H1 (cell line): Measurements from ENCODE around the gene CD34. TPM values are rescaled to one million over a fixed set of nuclear protein-coding genes. Genes with fewer than 3 reads are reported as not detected.

ENCODE experiments used
- CTCF ChIA-PET: fragments of 300-600 bp; sonication (Branson Sonifier 250); formaldehyde crosslinking; loops from one replicate; lab custom pipeline; 2021; ENCODE audit not compliant: partially characterized antibody; lab: Charles Lee
- POLR2A ChIA-PET: fragments of 300-600 bp; sonication (Branson Sonifier 250); formaldehyde crosslinking; loops from one replicate; lab custom pipeline; 2021; ENCODE audit warnings: inconsistent platforms; ENCODE audit not compliant: partially characterized antibody; lab: Charles Lee
- DNase-seq, 2 experiments: peaks; one replicate each; pipeline versions ENCODE4 v3.0.0 to v3.0.0-alpha.2; 2010 to 2022; ENCODE audit warnings: low spot score in 2 of 2, low read depth in 1 of 2, mixed read lengths in 1 of 2
- FAIRE-seq: peaks from 2 replicates; lab custom pipeline; 2011; peaks lifted over from hg19 to GRCh38; lab: Jason Lieb, UNC
- H2AFZ ChIP-seq: 2 replicates; pipeline ENCODE4 v1.8.1; 2012; ENCODE audit warnings: low read length, inconsistent platforms
- H2AK5ac ChIP-seq: 2 replicates; pipeline ENCODE4 v1.6.1; 2013; ENCODE audit warnings: low read depth, low read length
- H2BK120ac ChIP-seq: replicated peaks from 2 replicates; pipeline ENCODE3; 2013; ENCODE audit warnings: low read depth, low read length, inconsistent platforms
- H2BK12ac ChIP-seq: 2 replicates; pipeline ENCODE4 v1.6.1; 2013; ENCODE audit warnings: low read depth, low read length
- H2BK15ac ChIP-seq: 2 replicates; pipeline ENCODE4 v1.6.1; 2013; ENCODE audit warnings: low read length
- H2BK20ac ChIP-seq: 2 replicates; pipeline ENCODE4 v1.6.1; 2013; ENCODE audit warnings: low read length
- H2BK5ac ChIP-seq: 2 replicates; pipeline ENCODE4 v1.6.1; 2013; ENCODE audit warnings: low read depth, low read length
- H3K14ac ChIP-seq: 2 replicates; pipeline ENCODE4 v1.6.1; 2013; ENCODE audit warnings: inconsistent platforms; ENCODE audit not compliant: insufficient read length
- H3K18ac ChIP-seq: 2 replicates; pipeline ENCODE4 v1.6.1; 2013; ENCODE audit warnings: low read length; ENCODE audit errors: extremely low read depth
- H3K23ac ChIP-seq: 2 replicates; pipeline ENCODE4 v1.6.1; 2013; ENCODE audit warnings: inconsistent platforms; ENCODE audit not compliant: insufficient read length
- H3K23me2 ChIP-seq: 2 replicates; pipeline ENCODE4 v1.6.1; 2013; ENCODE audit warnings: low read depth, low read length
- H3K27ac ChIP-seq: 2 replicates; pipeline ENCODE4 v1.6.1; 2011; ENCODE audit warnings: low read depth, low read length, inconsistent platforms
- H3K27me3 ChIP-seq, 4 experiments: replicated peaks in 1 of 4; 1 replicate in 1 of 4; 2 replicates in 3 of 4; pipeline versions ENCODE4 v1.6.1 to v1.8.1; 2011 to 2013; ENCODE audit warnings: low read length in 3 of 4, mild to moderate bottlenecking in 3 of 4, inconsistent platforms in 2 of 4, mixed read lengths in 2 of 4, moderate library complexity in 1 of 4; ENCODE audit not compliant: control insufficient read depth in 3 of 4, insufficient read depth in 3 of 4; ENCODE audit errors: extremely low read depth in 1 of 4
- H3K36me3 ChIP-seq, 4 experiments: 2 replicates each; pipeline versions ENCODE4 v1.6.1 to v1.8.1; 2011 to 2013; ENCODE audit warnings: mild to moderate bottlenecking in 4 of 4, low read length in 3 of 4, moderate library complexity in 2 of 4, control low read depth in 1 of 4, inconsistent platforms in 1 of 4; ENCODE audit not compliant: insufficient read depth in 4 of 4, control insufficient read depth in 2 of 4
- H3K4ac ChIP-seq: replicated peaks from 2 replicates; pipeline ENCODE3; 2013; ENCODE audit warnings: low read length, low read depth, mixed read lengths, inconsistent platforms; ENCODE audit not compliant: insufficient read length
- H3K4me1 ChIP-seq, 4 experiments: replicated peaks in 1 of 4; 1 replicate in 1 of 4; 2 replicates in 3 of 4; pipeline versions ENCODE4 v1.6.1 to v1.8.1; 2011 to 2013; ENCODE audit warnings: low read length in 3 of 4, inconsistent platforms in 2 of 4, mixed read lengths in 1 of 4; ENCODE audit not compliant: insufficient read depth in 4 of 4, control insufficient read depth in 3 of 4
- H3K4me2 ChIP-seq, 2 experiments: 2 replicates each; pipeline versions ENCODE4 v1.6.1 to v1.8.1; 2011 to 2013; ENCODE audit warnings: low read depth in 2 of 2, low read length in 2 of 2, control low read depth in 1 of 2, inconsistent platforms in 1 of 2, mild to moderate bottlenecking in 1 of 2; ENCODE audit not compliant: insufficient read depth in 1 of 2
- H3K4me3 ChIP-seq, 4 experiments: fragments of 200-600, 300-600 bp in 1 of 4; sonication (generic), shearing (Covaris generic), sonication (Bioruptor Twin) in 1 of 4; 2 replicates each; pipeline versions ENCODE4 v1.5.1 to v1.8.1; 2011 to 2016; ENCODE audit warnings: low read length in 4 of 4, low read depth in 3 of 4, control low read depth in 2 of 4, inconsistent platforms in 2 of 4, mild to moderate bottlenecking in 2 of 4, mixed read lengths in 1 of 4, moderate library complexity in 1 of 4; ENCODE audit not compliant: insufficient read depth in 2 of 4; ENCODE audit errors: extremely low read depth in 1 of 4
- H3K56ac ChIP-seq: replicated peaks from 2 replicates; pipeline ENCODE3; 2013; ENCODE audit warnings: low read depth, mild to moderate bottlenecking, mixed read lengths, low read length, inconsistent platforms; ENCODE audit not compliant: insufficient read length
- H3K79me1 ChIP-seq: 2 replicates; pipeline ENCODE4 v1.6.1; 2013; ENCODE audit warnings: low read depth, low read length, control low read depth
- H3K79me2 ChIP-seq, 2 experiments: 2 replicates each; pipeline versions ENCODE4 v1.6.1 to v1.8.1; 2012 to 2013; ENCODE audit warnings: low read length in 2 of 2, mild to moderate bottlenecking in 2 of 2, inconsistent platforms in 1 of 2; ENCODE audit not compliant: insufficient read depth in 2 of 2, control insufficient read depth in 1 of 2
- H3K9ac ChIP-seq, 4 experiments: replicated peaks in 1 of 4; 1 replicate in 1 of 4; 2 replicates in 3 of 4; pipeline versions ENCODE4 v1.6.1 to v1.8.1; 2011 to 2013; ENCODE audit warnings: low read depth in 3 of 4, low read length in 3 of 4, control low read depth in 2 of 4, mild to moderate bottlenecking in 2 of 4, moderate library complexity in 2 of 4, inconsistent platforms in 1 of 4; ENCODE audit errors: extremely low read depth in 1 of 4
- H3K9me3 ChIP-seq, 2 experiments: 2 replicates each; pipeline versions ENCODE4 v1.6.1 to v1.8.1; 2012 to 2013; ENCODE audit warnings: mild to moderate bottlenecking in 2 of 2, moderate library complexity in 2 of 2, control low read depth in 1 of 2, inconsistent platforms in 1 of 2, low read depth in 1 of 2, low read length in 1 of 2, mixed read lengths in 1 of 2; ENCODE audit not compliant: insufficient read depth in 2 of 2
- H4K20me1 ChIP-seq, 2 experiments: replicated peaks in 1 of 2; 2 replicates each; pipeline versions ENCODE3 to v1.8.1; 2011 to 2013; ENCODE audit warnings: inconsistent platforms in 2 of 2, low read length in 2 of 2, mild to moderate bottlenecking in 1 of 2; ENCODE audit not compliant: insufficient read depth in 2 of 2, control insufficient read depth in 1 of 2
- H4K5ac ChIP-seq: 2 replicates; pipeline ENCODE4 v1.6.1; 2013; ENCODE audit warnings: low read length, low read depth, mixed read lengths, inconsistent platforms; ENCODE audit not compliant: insufficient read length
- H4K8ac ChIP-seq: 2 replicates; pipeline ENCODE4 v1.8.0; 2013; ENCODE audit warnings: mild to moderate bottlenecking, moderate library complexity, low read length, inconsistent platforms; ENCODE audit not compliant: insufficient read depth; ENCODE audit errors: extremely low read depth
- H4K91ac ChIP-seq: replicated peaks from 2 replicates; pipeline ENCODE3; 2013; ENCODE audit warnings: low read length, mixed read lengths, inconsistent platforms; ENCODE audit not compliant: insufficient read length
- CBX5 ChIP-seq: fragments of 300-800, 300-1000 bp; sonication (generic); IDR thresholded peaks from 2 replicates; pipeline ENCODE4 v1.7.1; 2016; ENCODE audit warnings: antibody characterized with exemption, low read length, low read depth
- EP300 ChIP-seq, 2 experiments: IDR thresholded peaks; 1 replicate in 1 of 2; 2 replicates in 1 of 2; pipeline ENCODE4 v1.6.1; 2011 to 2012; ENCODE audit warnings: low read depth in 2 of 2, low read length in 2 of 2, mild to moderate bottlenecking in 2 of 2, borderline replicate concordance in 1 of 2, inconsistent platforms in 1 of 2, moderate library complexity in 1 of 2
- FOSL1 ChIP-seq: IDR thresholded peaks from 2 replicates; pipeline ENCODE4 v1.6.1; 2011; ENCODE audit warnings: mild to moderate bottlenecking, low read depth, low read length, moderate library complexity; ENCODE audit not compliant: insufficient read depth
- HDAC2 ChIP-seq, 2 experiments: fragments of 300-600 bp in 1 of 2; sonication (generic) in 1 of 2; IDR thresholded peaks; 2 replicates each; pipeline ENCODE4 v1.6.1; 2011 to 2012; ENCODE audit warnings: low read depth in 2 of 2, low read length in 2 of 2, mild to moderate bottlenecking in 2 of 2, moderate library complexity in 2 of 2, borderline replicate concordance in 1 of 2, inconsistent platforms in 1 of 2
- NRF1 ChIP-seq: IDR thresholded peaks from 2 replicates; pipeline ENCODE4 v1.6.1; 2011; ENCODE audit warnings: mild to moderate bottlenecking, low read depth, low read length, improper control_type of control experiment
- PHF8 ChIP-seq: fragments of 200-600 bp; sonication (generic); conservative IDR thresholded peaks from 2 replicates; pipeline ENCODE4 v1.7.1; 2012; ENCODE audit warnings: low read depth, mild to moderate bottlenecking, inconsistent platforms, low read length, moderate library complexity
- POLR2AphosphoS5 ChIP-seq: IDR thresholded peaks from 2 replicates; pipeline ENCODE4 v1.6.1; 2011; ENCODE audit warnings: low read depth, low read length
- SIN3A ChIP-seq, 2 experiments: IDR thresholded peaks in 1 of 2; conservative IDR thresholded peaks in 1 of 2; 2 replicates each; pipeline ENCODE4 v1.6.1; 2011 to 2012; ENCODE audit warnings: low read length in 2 of 2, improper control_type of control experiment in 1 of 2, low read depth in 1 of 2, mild to moderate bottlenecking in 1 of 2
- SIRT6 ChIP-seq: IDR thresholded peaks from one replicate; pipeline ENCODE4 v1.7.1; 2012; ENCODE audit warnings: low read length, inconsistent platforms
- SUZ12 ChIP-seq: fragments of 200-600 bp; sonication (generic); IDR thresholded peaks from 2 replicates; pipeline ENCODE4 v1.6.1; 2012; ENCODE audit warnings: mild to moderate bottlenecking, inconsistent platforms, low read length, moderate library complexity, mixed read lengths
- USF2 ChIP-seq: IDR thresholded peaks from 2 replicates; pipeline ENCODE4 v1.6.1; 2011; ENCODE audit warnings: low read length, improper control_type of control experiment
- YY1 ChIP-seq: IDR thresholded peaks from 2 replicates; pipeline ENCODE4 v1.6.1; 2011; ENCODE audit warnings: low read depth, mild to moderate bottlenecking, low read length
- WGBS, 2 experiments: shearing (Covaris generic) in 1 of 2; methylation state at CpG; one replicate each; pipeline versions ENCODE4 v1.1.6 to v1.1.7; 2013 to 2015; ENCODE audit warnings: low lambda C conversion rate in 2 of 2, mixed read lengths in 2 of 2, inconsistent platforms in 1 of 2, low coverage in 1 of 2, missing lambda C conversion rate in 1 of 2; ENCODE audit not compliant: insufficient replicate concordance in 2 of 2, insufficient coverage in 1 of 2, insufficient read length in 1 of 2; ENCODE audit errors: extremely low coverage in 1 of 2, missing lambda C conversion rate in 1 of 2; 5-methylcytosine and 5-hydroxymethylcytosine counted together
- polyA plus RNA-seq, 7 experiments: library from polyadenylated mRNA; depleted of rRNA in 3 of 7; stranded (reverse) in 5 of 7; unstranded in 2 of 7; fragments of >200 nt in 5 of 7; fragments of 200-250 nt in 2 of 7; gene quantifications; 1 replicate in 5 of 7; 2 replicates in 1 of 7; 4 replicates in 1 of 7; pipeline versions ENCODE4 v1.2.1 to v1.2.3, GENCODE V29; 2011 to 2013; ENCODE audit warnings: missing spikeins in 2 of 7, mixed read lengths in 2 of 7
- total RNA-seq: library from RNA; stranded (reverse); fragmentation: NEBNext Ultra II Directional; extraction: Animal tissue kit (Norgen Biotek cat#: 25700); gene quantifications from 2 replicates; pipeline ENCODE4 v1.2.1, GENCODE V29; 2021

CD34 gene
- total and polyA plus RNA-seq, 2 of the 8 experiments (the other 6 are each of a cell fraction or from before 2014, with no cell fraction given), result 0.39 to 0.54 TPM

- ChIA-PET CTCF (interaction anchor here (0.7 to 10.0 kb wide), 12 partner anchors 9 to 491 kb away, joined by 3 to 223 read pairs (median 4); no protein-coding TSS in a partner anchor), POLR2A (interaction anchor here (0.7 kb wide), 2 partner anchors 95 to 160 kb away, joined by 3 read pairs; no protein-coding TSS in a partner anchor)
- Histone ChIP-seq H3K36me3 (no peaks in the 10 kb centered on the region), H3K79me2 (no peaks in the 10 kb centered on the region), H3K14ac (no peak overlapping the region), H4K8ac (no peak overlapping the region), H3K23ac (no peak overlapping the region), H3K4ac (no peak overlapping the region), H3K18ac (no peak overlapping the region), H3K4me3 (no peak overlapping the region), H2BK120ac (no peak overlapping the region), H2BK5ac (no peak overlapping the region), H3K4me2 (no peak overlapping the region), H3K23me2 (peaks cover 3% of the 10 kb centered on the region; the same call in 1 of the 2 replicates), H4K5ac (no peak overlapping the region), H3K4me1 (peaks cover 0 to 5% (median 0%) of the 10 kb centered on the region in 4 experiments; a peak in 1 of 7 replicates), H2BK15ac (no peak overlapping the region), H3K9me3 (no peaks in the 10 kb centered on the region), H3K56ac (no peak overlapping the region), H2BK20ac (no peak overlapping the region), H3K9ac (no peak overlapping the region), H2AFZ (no peak overlapping the region), H4K20me1 (no peaks in the 10 kb centered on the region), H3K79me1 (no peaks in the 10 kb centered on the region), H4K91ac (no peak overlapping the region), H2AK5ac (no peak overlapping the region), H2BK12ac (no peak overlapping the region), H3K27ac (no peak overlapping the region), H3K27me3 (peaks cover 24 to 49% (median 41%) of the 10 kb centered on the region in 4 experiments)
- 69% methylated on average over 4 of the region's 4 CpGs; no CpG with 5 or more reads in 1 of the 2 experiments for WGBS, 2 experiments
- no peak for FAIRE-seq
- DNase-seq, result no peak
- TF ChIP-seq SUZ12 (no peak), FOSL1 (no peak), SIN3A (conservative IDR thresholded peaks at IDR 0.05 in 1 of 2, IDR thresholded peaks at IDR 0.05 in 1 of 2; ENCODE audit: low read depth in 1 of 2, low read length in 2 of 2) (no peak), CBX5 (no peak), USF2 (no peak), PHF8 (no peak), HDAC2 (IDR thresholded peaks at IDR 0.05; ENCODE audit: borderline replicate concordance in 1 of 2, low read depth in 2 of 2, low read length in 2 of 2) (no peak), POLR2AphosphoS5 (no peak), SIRT6 (no peak), YY1 (no peak), EP300 (IDR thresholded peaks at IDR 0.05; ENCODE audit: borderline replicate concordance in 1 of 2, low read depth in 2 of 2, low read length in 2 of 2) (no peak), NRF1 (no peak)
These were observed 46.1 kb upstream of the CD34 start for GRCh38 chr1:207956986-207957385.
